K562 (cell line): Measurements from ENCODE around the gene ITGA1.

Experiments
- CHD1 ChIP-seq: fragments of 200-600 bp; sonication (generic); IDR thresholded peaks from one replicate; pipeline ENCODE4 v1.6.1; 2012; ENCODE audit warnings: mild to moderate bottlenecking, moderate library complexity, low read length, inconsistent platforms
- CTCF ChIP-seq, 3 experiments: IDR thresholded peaks in 2 of 3; conservative IDR thresholded peaks in 1 of 3; 2 replicates each; pipeline ENCODE4 v1.5.1; 2011 to 2012; ENCODE audit warnings: low read length in 3 of 3, mild to moderate bottlenecking in 3 of 3, control low read depth in 2 of 3, improper control_type of control experiment in 1 of 3, inconsistent platforms in 1 of 3, low read depth in 1 of 3, mixed read lengths in 1 of 3, moderate library complexity in 1 of 3; ENCODE audit not compliant: insufficient read depth in 2 of 3
- EHMT2 ChIP-seq: fragments of 450-650 bp; IDR thresholded peaks from 2 replicates; pipeline ENCODE4 v1.6.1; 2018; ENCODE audit warnings: antibody characterized with exemption
- ELK1 ChIP-seq: sonication (generic); formaldehyde crosslinking; IDR thresholded peaks from 2 replicates; pipeline ENCODE4 v1.8.1; 2022; ENCODE audit warnings: missing genetic modification reagents
- EP300 ChIP-seq: IDR thresholded peaks from 2 replicates; pipeline ENCODE4 v1.6.1; 2012; ENCODE audit warnings: low read length, improper control_type of control experiment
- ERF ChIP-seq: fragments of 450-650 bp; formaldehyde crosslinking; IDR thresholded peaks from 2 replicates; pipeline ENCODE4 v1.4.0; 2020; ENCODE audit warnings: mild to moderate bottlenecking, mixed read lengths
- HBP1 ChIP-seq: fragments of 450-650 bp; formaldehyde crosslinking; IDR thresholded peaks from 2 replicates; pipeline ENCODE4 v1.4.0; 2022; ENCODE audit warnings: missing genetic modification characterization
- JUNB ChIP-seq: fragments of 450-650 bp; formaldehyde crosslinking; conservative IDR thresholded peaks from 2 replicates; pipeline ENCODE4 v1.4.0; 2020; ENCODE audit warnings: mild to moderate bottlenecking
- SMARCA5 ChIP-seq: fragments of 450-650 bp; IDR thresholded peaks from 2 replicates; pipeline ENCODE4 v1.6.1; 2016
- STAT6 ChIP-seq: sonication (generic); formaldehyde crosslinking; IDR thresholded peaks from 2 replicates; pipeline ENCODE4 v1.8.1; 2023; ENCODE audit warnings: mild to moderate bottlenecking, missing genetic modification reagents
- TF ChIP-seq, protein P1 (sequence below), 2 experiments: fragments of 450-650 bp in 1 of 2; sonication (generic) in 1 of 2; formaldehyde crosslinking in 1 of 2; IDR thresholded peaks in 1 of 2; conservative IDR thresholded peaks in 1 of 2; 2 replicates each; pipeline versions ENCODE4 v1.6.1 to v1.8.1; 2016 to 2023; ENCODE audit warnings: mild to moderate bottlenecking in 2 of 2, moderate library complexity in 2 of 2, inconsistent platforms in 1 of 2, missing genetic modification reagents in 1 of 2
- TF ChIP-seq, protein P2 (sequence below): sonication (generic); formaldehyde crosslinking; IDR thresholded peaks from 2 replicates; pipeline ENCODE4 v1.5.0; 2020; ENCODE audit warnings: missing genetic modification reagents
- TF ChIP-seq, protein P3 (sequence below), 2 experiments: IDR thresholded peaks; 2 replicates each; pipeline ENCODE4 v1.6.1; 2011; ENCODE audit warnings: borderline replicate concordance in 1 of 2, control low read depth in 1 of 2, low read depth in 1 of 2, low read length in 1 of 2, mild to moderate bottlenecking in 1 of 2, mixed read lengths in 1 of 2, moderate library complexity in 1 of 2; ENCODE audit not compliant: insufficient read depth in 1 of 2, insufficient read length in 1 of 2, poor library complexity in 1 of 2, severe bottlenecking in 1 of 2; ENCODE audit errors: extremely low read depth in 1 of 2

GRCh38 chr5:52837068-52837467, 49.4 kb downstream of the ITGA1 start:
- no peak for TF ChIP-seq CTCF (IDR thresholded peaks at IDR 0.05 in 2 of 3, conservative IDR thresholded peaks at IDR 0.05 in 1 of 3; ENCODE audit: insufficient read depth in 2 of 3, low read depth in 1 of 3, low read length in 3 of 3)
- no peak for TF ChIP-seq EP300
- TF ChIP-seq HBP1: no peak
- TF ChIP-seq, protein P1, sequence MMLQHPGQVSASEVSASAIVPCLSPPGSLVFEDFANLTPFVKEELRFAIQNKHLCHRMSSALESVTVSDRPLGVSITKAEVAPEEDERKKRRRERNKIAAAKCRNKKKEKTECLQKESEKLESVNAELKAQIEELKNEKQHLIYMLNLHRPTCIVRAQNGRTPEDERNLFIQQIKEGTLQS (IDR thresholded peaks at IDR 0.05): no peak
- TF ChIP-seq, protein P1 (CRISPR knock-in tag; conservative IDR thresholded peaks at IDR 0.05): no peak
- no peak for TF ChIP-seq SMARCA5
- no peak for TF ChIP-seq STAT6 (CRISPR knock-in tag)
- no peak for TF ChIP-seq ERF (CRISPR knock-in tag)
- TF ChIP-seq, protein P2, sequence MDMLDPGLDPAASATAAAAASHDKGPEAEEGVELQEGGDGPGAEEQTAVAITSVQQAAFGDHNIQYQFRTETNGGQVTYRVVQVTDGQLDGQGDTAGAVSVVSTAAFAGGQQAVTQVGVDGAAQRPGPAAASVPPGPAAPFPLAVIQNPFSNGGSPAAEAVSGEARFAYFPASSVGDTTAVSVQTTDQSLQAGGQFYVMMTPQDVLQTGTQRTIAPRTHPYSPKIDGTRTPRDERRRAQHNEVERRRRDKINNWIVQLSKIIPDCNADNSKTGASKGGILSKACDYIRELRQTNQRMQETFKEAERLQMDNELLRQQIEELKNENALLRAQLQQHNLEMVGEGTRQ (CRISPR knock-in tag): no peak
- no peak for TF ChIP-seq CHD1
- no peak for TF ChIP-seq ELK1
- no peak for TF ChIP-seq EHMT2
- TF ChIP-seq JUNB (CRISPR knock-in tag): no peak
- TF ChIP-seq, protein P3, sequence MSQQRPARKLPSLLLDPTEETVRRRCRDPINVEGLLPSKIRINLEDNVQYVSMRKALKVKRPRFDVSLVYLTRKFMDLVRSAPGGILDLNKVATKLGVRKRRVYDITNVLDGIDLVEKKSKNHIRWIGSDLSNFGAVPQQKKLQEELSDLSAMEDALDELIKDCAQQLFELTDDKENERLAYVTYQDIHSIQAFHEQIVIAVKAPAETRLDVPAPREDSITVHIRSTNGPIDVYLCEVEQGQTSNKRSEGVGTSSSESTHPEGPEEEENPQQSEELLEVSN (IDR thresholded peaks at IDR 0.05; ENCODE audit: borderline replicate concordance in 1 of 2, extremely low read depth in 1 of 2, insufficient read depth in 1 of 2, insufficient read length in 1 of 2, low read depth in 1 of 2, low read length in 1 of 2, poor library complexity in 1 of 2, severe bottlenecking in 1 of 2): no peak
